Motor neuron (in vitro differentiated cells): Measurements from ENCODE around the gene SAT2. TPM values are rescaled to one million over a fixed set of nuclear protein-coding genes. Genes with fewer than 3 reads are reported as not detected.
"Not testable (repeated sequence)": the region's sequence is repeated elsewhere in the genome, so short reads cannot be mapped to it uniquely, and the experiment has no call there.

Experiments used
- ATAC-seq, 8 experiments: fragments of 200-7000 bp; cut with Tn5 transposase; replicated peaks in 6 of 8; 2 replicates each; pipeline ENCODE4 v1.8.0; 2021; ENCODE audit warnings: mild to moderate bottlenecking in 8 of 8, moderate library complexity in 8 of 8
- H3K27ac ChIP-seq, 2 donors: fragments of 250-450 bp; sonication (Bioruptor Pico); 2 replicates each; pipeline ENCODE4 v1.9.0; 2021; ENCODE audit warnings: antibody characterized with exemption in 2 of 2, mild to moderate bottlenecking in 2 of 2, moderate library complexity in 1 of 2
- H3K4me1 ChIP-seq, 2 donors: fragments of 250-450 bp; sonication (Bioruptor Pico); replicated peaks in 1 of 2; 2 replicates each; pipeline ENCODE4 v1.6.1; 2021; ENCODE audit warnings: antibody characterized with exemption in 2 of 2, mild to moderate bottlenecking in 2 of 2, moderate library complexity in 1 of 2
- H3K4me3 ChIP-seq, 5 donors: fragments of 250-450 bp; sonication (Bioruptor Pico); 2 replicates each; pipeline ENCODE4 v1.9.0; 2021; ENCODE audit warnings: antibody characterized with exemption in 5 of 5, mild to moderate bottlenecking in 5 of 5, moderate library complexity in 4 of 5
- WGBS, 10 experiments: fragments of 450-650 bp; shearing (Covaris generic); methylation state at CpG; one replicate each; pipeline ENCODE4 v1.0.0; 2022; 5-methylcytosine and 5-hydroxymethylcytosine counted together
- in situ Hi-C, 9 experiments: fragments of 400-800 bp; cut with MboI; loops; one replicate each; pipeline ENCODE4 v1.15.0; 2021; ENCODE audit warnings: low sequenced_read_pairs in 9 of 9, low pct_unique_long_range_greater_than_20kb in 2 of 9; ENCODE audit not compliant: unreplicated experiment in 9 of 9
- total RNA-seq, 8 experiments: library from RNA; unstranded; fragments of 300-600 nt; gene quantifications; 2 replicates each; pipeline versions ENCODE4 v1.2.3 to v1.2.4, GENCODE V29; 2022

Gene SAT2
- total RNA-seq, 8 experiments from 2014 or later = 66.9 to 115 (median 84.4) TPM

DNA sequence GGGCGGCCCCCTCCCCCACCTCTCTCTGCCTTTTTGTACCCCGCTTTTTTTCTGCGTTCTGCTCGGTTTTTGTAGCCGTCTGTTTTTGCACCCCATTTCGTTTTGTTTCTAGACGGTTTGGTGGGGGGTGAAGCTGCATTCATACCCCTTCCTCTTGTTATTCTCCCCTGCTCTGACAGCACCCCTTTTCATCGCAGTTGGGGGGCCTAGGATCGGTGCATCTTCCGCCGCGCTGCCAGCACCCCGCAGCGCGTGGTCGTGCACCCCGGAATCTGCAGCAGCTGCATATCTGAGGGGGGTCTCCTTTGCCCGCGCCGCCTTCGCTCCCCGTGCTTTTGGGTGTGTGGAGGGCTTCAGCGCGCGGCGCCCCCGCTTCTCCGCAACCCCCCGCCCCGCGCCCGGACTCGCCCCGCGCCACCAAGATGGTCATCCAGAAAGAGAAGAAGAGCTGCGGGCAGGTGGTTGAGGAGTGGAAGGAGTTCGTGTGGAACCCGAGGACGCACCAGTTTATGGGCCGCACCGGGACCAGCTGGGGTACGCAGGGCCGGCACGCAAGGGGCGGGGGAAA lies 23.6 kb upstream of the SAT2 start:
- H3K4me1 ChIP-seq = peaks cover 13 to 18% of the 10 kb centered on the region in 2 donors
- H3K4me3 ChIP-seq = peak overlapping the region; percentile 41 to 66 (median 49)
- 0 to 7% (median 0%) methylated on average over 2 to 9 of the region's 45 CpGs; no CpG with 5 or more reads in 5 of the 10 experiments for WGBS, 10 experiments
- ATAC-seq = peak in 2 of 8 experiments; percentile 0 to 2
- in situ Hi-C loops = no loop called here
- peak overlapping the region; percentile 43 to 59 for H3K27ac ChIP-seq

DNA sequence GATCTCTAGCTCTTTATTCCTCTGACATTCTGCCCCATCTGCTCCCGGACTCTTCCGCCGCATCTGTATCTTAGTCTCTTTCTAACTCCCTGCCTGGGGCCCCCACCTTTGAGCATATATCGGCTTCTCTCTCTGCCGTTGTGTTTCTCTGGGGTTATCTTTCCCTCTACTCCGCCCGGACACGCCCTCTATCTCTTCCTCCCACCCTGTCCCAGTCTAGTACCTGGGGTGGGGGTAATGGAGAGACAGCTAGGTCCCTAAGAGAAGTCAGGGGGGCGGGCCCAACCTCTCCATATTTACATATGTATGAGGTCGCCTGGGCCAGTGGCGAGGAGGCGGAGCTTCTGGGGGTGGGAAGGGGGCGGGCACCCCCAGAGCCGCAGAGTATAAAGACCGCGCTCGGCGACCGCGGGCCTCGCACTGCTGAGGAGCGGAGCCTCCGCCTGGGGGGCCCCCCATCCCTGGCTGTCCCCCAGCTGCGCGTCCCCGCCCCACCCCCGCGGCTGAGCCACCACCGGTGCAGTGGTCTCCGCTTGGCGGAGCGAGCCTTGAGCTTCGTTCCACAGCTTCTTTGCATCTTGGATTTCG lies 23.0 kb upstream of the SAT2 start, which contains the start of gene ATP1B2:
TSS of gene ATP1B2 (plus strand) at position 418 of the 588 bp plus-strand sequence. CDS start 593 bp downstream, outside the sequence.
- in situ Hi-C loops = no loop called here
- Histone ChIP-seq H3K4me1 (peaks cover 12 to 14% of the 10 kb centered on the region in 2 donors), H3K27ac (peak within 1 kb of the TSS; percentile 59 to 66), H3K4me3 (peak within 1 kb of the TSS; percentile 41 to 66 (median 49))
- WGBS, 10 experiments = 0 to 20% (median 7%) methylated on average over 1 to 7 of the region's 34 CpGs; no CpG with 5 or more reads in 4 of the 10 experiments
- peak; percentile 73 to 91 (median 77) for ATAC-seq

DNA sequence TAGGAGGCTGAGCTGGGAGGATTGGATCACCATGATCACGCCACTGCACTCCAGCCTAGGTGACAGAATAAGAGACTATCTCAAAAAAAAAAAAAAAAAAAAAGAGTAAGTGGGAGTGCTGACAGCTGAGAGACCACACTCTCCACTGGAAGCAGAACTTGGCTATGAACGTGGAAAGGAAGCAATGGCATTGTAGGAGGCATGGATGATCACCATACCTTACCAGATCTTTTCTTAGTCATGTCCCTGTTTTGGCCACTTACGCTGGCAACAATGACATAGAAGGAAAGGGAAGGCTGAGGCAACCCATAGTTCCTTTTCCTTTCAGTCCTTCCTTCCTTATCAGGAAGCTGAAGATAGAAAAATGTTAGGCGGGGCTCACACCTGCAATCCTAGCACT lies 19.4 kb upstream of the SAT2 start:
- Histone ChIP-seq H3K4me1 (peaks cover 5 to 6% of the 10 kb centered on the region in 2 donors), H3K4me3 (no peak overlapping the region), H3K27ac (no peak overlapping the region)
- 0 to 100% (median 79%) methylated on average over 1 to 4 of the region's 4 CpGs; no CpG with 5 or more reads in 1 of the 10 experiments for WGBS, 10 experiments
- no peak for ATAC-seq
- in situ Hi-C loops = no loop called here

DNA sequence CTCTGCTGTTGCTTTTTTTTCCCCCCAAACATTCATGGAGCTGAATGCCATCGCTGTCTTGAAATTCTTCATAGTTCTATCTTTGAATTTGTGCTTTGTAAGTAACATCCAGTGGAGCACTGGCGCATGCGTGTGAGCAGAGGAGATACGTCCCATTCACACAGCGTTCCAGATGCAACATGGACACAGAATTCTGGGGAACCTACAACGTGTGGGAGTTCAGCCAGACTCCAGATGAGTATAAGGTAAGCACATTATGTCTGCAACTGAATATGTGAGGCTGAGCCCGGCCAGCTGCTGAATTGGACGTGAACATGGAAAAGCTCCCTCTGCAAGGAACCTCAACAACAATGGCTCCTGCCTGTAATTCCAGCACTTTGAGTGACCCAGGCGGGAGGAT lies 18.8 kb upstream of the SAT2 start:
- peaks cover 5 to 6% of the 10 kb centered on the region in 2 donors for H3K4me1 ChIP-seq
- H3K4me3 ChIP-seq = no peak overlapping the region
- no peak overlapping the region for H3K27ac ChIP-seq
- 50 to 92% (median 81%) methylated on average over 2 to 8 of the region's 9 CpGs; no CpG with 5 or more reads in 2 of the 10 experiments for WGBS, 10 experiments
- no peak for ATAC-seq
- in situ Hi-C loops = no loop called here

DNA sequence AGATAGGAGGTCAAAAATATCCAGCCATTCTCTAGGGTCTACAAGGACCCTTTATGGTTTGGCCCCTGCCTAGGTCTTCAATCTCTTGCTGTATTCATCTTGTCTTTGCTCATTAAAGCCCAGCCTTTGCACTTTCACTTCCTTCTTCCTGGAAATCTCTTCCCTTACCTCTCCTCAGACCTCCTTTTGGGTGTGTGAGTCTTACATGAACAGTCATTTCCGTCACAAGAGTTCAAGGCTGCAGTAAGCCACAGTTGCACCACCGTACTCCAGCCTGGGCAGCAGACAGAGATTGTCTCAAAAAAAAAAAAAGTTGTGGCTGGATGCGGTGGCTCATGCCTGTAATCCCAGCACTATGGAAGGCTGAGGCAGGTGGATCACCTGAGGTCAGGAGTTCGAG lies 17.2 kb upstream of the SAT2 start:
- WGBS, 10 experiments = 20 to 100% (median 87%) methylated on average over 1 to 4 of the region's 4 CpGs; no CpG with 5 or more reads in 4 of the 10 experiments

DNA sequence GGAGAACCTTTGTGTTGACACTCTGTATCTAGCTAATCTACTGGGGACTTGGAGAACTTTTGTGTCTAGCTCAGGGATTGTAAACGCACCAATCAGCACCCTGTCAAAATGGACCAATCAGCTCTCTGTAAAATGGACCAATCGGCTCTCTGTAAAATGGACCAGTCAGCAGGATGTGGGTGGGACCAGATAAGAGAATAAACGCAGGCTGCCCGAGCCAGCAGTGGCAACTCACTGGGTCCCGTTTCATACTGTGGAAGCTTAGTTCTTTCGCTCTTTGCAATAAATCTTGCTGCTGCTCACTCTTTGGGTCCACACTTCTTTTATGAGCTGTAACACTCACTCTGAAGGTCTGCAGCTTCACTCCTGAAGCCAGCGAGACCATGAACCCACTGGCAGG lies 14.0 kb upstream of the SAT2 start:
- WGBS, 10 experiments = 69 to 100% methylated on average over 1 to 6 of the region's 7 CpGs; no CpG with 5 or more reads in 8 of the 10 experiments
- H3K27ac ChIP-seq, H3K4me1 ChIP-seq, in situ Hi-C loops, H3K4me3 ChIP-seq, ATAC-seq: not testable (repeated sequence)

More for the DNA sequence above, 17.2 kb upstream of the SAT2 start:
- in situ Hi-C loops = no loop called here
- Histone ChIP-seq H3K4me1 (peaks cover under 1% of the 10 kb centered on the region in 2 donors), H3K27ac (no peak overlapping the region), H3K4me3 (no peak overlapping the region)
- ATAC-seq = no peak

DNA sequence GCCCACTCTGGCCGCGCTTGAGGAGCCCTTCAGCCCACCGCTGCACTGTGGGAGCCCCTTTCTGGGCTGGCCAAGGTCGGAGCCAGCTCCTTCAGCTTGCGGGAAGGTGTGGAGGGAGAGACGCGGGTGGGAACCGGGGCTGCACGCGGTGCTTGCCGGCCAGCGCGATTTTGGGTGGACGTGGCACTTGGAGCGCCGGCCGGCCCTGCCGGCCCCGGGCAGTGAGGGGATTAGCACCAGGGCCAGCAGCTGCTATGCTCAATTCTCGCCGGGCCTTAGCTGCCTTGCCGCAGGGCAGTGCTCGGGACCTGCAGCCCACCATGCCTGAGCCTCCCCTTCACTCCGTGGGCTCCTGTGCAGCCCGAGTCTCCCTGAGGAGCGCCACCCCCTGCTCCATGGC lies 13.2 kb upstream of the SAT2 start:
- Histone ChIP-seq H3K4me1 (peaks cover 0 to 4% of the 10 kb centered on the region in 2 donors), H3K4me3 (no peak overlapping the region), H3K27ac (no peak overlapping the region)
- 81 to 100% methylated on average over 3 to 5 of the region's 26 CpGs; no CpG with 5 or more reads in 8 of the 10 experiments for WGBS, 10 experiments
- ATAC-seq = no peak
- in situ Hi-C loops = no loop called here

DNA sequence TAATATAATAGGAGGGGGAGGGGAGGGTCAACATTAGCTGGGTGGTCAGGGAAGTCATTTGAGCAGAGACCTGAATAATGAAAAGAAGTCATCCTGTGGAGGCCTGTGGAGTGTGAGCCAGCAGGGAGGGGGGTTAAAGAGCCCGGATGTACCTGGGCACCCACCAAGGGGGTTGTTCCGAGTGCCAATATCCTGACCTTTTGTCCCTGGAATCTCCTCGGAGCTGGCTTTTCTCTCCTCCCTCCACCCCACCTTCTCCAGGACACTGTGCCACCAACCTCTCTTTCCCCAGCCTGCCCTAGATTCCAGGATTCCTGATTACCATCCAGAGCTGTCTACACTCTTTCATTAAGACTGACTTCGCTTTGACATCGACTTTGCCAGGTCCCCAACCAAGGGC lies 8.5 kb upstream of the SAT2 start:
- in situ Hi-C loops = no loop called here
- ATAC-seq = no peak
- WGBS, 10 experiments = 0 to 100% (median 78%) methylated on average over 1 to 3 of the region's 5 CpGs; no CpG with 5 or more reads in 4 of the 10 experiments

DNA sequence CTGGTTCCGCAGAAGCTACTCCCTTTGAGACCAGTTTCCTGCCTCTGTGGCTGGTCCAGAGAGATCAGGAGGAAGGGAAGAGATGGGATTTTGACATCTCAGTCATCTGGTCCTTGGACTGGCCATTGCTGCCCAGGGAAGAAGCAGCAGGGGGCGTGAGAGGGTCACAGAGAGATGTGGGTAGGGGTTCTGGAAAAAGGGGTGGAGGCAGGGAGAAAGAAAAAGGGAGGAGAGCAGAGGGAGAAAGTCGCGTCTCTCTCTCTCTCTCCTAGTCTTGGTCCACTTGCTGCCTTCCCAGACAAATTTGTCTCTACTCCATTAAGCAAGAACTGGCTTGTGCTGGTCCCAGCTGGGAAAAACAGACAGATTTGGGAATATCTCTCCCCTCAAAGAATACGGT lies 6.8 kb upstream of the SAT2 start:
- H3K4me3 ChIP-seq = no peak overlapping the region
- 0 to 86% (median 18%) methylated on average over 1 to 2 of the region's 5 CpGs; no CpG with 5 or more reads in 4 of the 10 experiments for WGBS, 10 experiments
- in situ Hi-C loops = no loop called here

More for the DNA sequence above, 8.5 kb upstream of the SAT2 start:
- Histone ChIP-seq H3K27ac (no peak overlapping the region), H3K4me3 (no peak overlapping the region), H3K4me1 (peaks cover 3 to 13% of the 10 kb centered on the region in 2 donors)

DNA sequence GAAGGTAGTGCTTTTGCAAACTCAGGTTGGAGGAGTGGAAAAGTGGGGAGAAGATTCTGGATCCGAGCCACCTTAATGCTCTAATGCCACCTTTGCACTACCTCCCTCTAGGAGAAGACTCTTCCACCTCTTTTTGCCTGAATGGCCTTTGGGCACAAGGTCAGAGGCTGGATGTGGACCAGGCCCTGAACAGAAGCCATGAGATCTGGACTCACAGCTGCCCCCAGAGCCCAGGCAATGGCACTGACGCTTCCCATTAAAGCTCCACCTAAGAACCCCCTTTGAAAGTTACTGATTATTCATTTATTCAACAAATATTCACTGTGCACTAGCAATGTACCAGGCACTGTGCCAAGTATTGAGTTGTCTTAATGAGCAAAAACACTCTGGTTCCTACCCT lies 5.5 kb upstream of the SAT2 start:
- Histone ChIP-seq H3K4me1 (peaks cover 5 to 13% of the 10 kb centered on the region in 2 donors), H3K4me3 (no peak overlapping the region), H3K27ac (no peak overlapping the region)
- in situ Hi-C loops = no loop called here
- 33 to 100% (median 73%) methylated on average over 1 to 2 of the region's 2 CpGs; no CpG with 5 or more reads in 5 of the 10 experiments for WGBS, 10 experiments
- peak in 3 of 8 experiments; percentile 62 to 64 (median 64) for ATAC-seq

More for the DNA sequence above, 6.8 kb upstream of the SAT2 start:
- peak; percentile 74 to 91 (median 79) for ATAC-seq
- Histone ChIP-seq H3K27ac (no peak overlapping the region), H3K4me1 (peaks cover 3 to 13% of the 10 kb centered on the region in 2 donors)

DNA sequence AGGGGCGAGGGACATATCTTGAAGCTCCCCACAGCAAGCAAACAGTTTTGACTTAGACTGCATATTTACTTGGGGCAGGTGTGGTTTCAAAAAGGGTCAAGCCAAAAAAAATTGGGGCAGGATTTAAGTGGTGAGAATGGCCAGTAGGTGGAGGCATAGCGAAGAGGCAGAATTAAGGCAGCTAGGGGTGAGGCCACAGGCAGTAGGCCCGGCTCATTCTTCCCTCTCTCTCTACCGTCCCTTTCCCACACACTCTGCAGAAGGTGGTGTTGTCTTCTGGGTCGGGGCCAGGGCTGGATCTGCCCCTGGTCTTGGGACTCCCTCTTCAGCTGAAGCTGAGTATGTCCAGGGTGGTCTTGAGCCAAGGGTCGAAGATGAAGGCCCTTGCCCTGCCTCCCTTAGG lies 4.9 kb upstream of the SAT2 start:
- no peak overlapping the region for H3K27ac ChIP-seq
- peaks cover 8 to 13% of the 10 kb centered on the region in 2 donors for H3K4me1 ChIP-seq
- in situ Hi-C loops = no loop called here
- H3K4me3 ChIP-seq = no peak overlapping the region
- peak in 3 of 8 experiments; percentile 22 to 32 (median 24) for ATAC-seq
- 0 to 80% (median 57%) methylated on average over 1 to 4 of the region's 6 CpGs; no CpG with 5 or more reads in 4 of the 10 experiments for WGBS, 10 experiments

DNA sequence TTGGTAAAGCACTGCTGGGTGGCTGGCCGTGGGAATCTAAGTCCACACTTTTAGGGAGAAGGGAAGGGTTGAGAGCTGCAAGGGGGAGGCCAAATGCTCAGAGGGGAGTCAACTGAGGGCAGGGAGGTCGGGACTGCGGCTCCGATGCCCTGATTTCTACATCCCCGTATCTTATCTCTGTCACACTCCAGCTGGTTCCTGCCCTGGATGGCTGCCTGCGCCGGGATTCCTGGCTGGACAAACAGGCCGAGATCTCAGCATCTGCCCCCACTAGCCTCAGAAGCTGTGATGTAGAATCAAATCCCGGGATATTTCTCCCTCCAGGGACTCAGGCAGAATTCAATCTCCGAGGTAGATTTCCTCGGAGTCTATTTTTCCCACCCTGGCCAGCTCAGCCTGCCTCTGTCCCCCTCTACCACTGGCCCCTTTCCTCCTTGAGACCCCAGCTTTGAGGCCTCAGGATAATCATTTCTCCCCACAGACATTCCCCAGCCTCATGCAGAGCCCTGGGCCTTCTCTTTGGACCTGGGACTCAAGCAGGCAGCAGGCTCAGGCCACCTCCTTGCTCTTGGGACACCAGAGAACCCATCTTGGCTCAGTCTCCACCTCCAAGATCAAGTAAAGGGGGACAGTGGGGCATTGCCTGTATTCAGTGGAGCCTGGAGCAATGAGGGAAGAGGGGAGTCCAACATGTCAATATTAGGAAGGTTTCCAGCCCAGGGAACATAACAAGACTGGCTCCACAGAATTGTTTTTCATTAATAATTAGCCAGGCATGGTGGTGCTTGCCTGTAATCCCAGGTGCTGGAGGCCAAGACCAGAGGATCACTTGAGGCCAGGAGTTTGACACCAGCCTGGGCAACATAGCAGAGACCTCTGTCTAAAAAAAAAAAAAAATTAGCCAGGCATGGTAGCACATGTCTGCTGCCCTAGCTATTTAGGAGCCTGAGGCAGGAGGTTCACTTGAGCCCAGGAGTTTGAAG lies 4.1 kb upstream of the SAT2 start:
- in situ Hi-C loops = no loop called here
- 74 to 100% (median 85%) methylated on average over 1 to 7 of the region's 11 CpGs; no CpG with 5 or more reads in 5 of the 10 experiments for WGBS, 10 experiments
- Histone ChIP-seq H3K4me1 (peaks cover 8 to 13% of the 10 kb centered on the region in 2 donors), H3K4me3 (no peak overlapping the region), H3K27ac (no peak overlapping the region)
- ATAC-seq = no peak
